DND-41 (cell line): ENCODE results near the gene HSPA1B.

Experiments
- EZH2 ChIP-seq: IDR thresholded peaks from 3 replicates; pipeline ENCODE4 v1.6.1; 2012; ENCODE audit warnings: borderline replicate concordance, low read depth, mild to moderate bottlenecking, moderate library complexity, low read length, inconsistent platforms; ENCODE audit not compliant: severe bottlenecking
- TF ChIP-seq, protein P1 (sequence below): IDR thresholded peaks from 2 replicates; pipeline ENCODE4 v1.5.1; 2012; ENCODE audit warnings: borderline replicate concordance, low read length, moderate library complexity, mild to moderate bottlenecking; ENCODE audit not compliant: poor library complexity, severe bottlenecking; ENCODE audit errors: extremely low read depth

DNA sequence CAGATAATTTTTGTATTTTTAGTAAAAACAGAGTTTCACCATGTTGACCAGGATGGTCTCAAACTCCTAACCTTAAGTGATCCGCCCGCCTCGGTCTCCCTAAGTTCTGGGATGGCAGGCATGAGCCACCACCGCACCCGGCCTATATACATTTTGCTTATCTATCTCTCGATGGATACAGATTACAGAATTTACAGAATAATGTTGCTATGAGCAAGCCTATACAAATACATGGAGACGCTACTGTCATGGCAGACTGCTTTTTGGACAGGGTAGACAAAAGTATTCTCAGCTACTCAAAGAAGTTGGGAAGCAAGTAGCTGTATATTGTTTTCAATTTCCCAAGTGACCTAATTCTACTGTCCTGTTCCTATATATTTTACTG, 14.1 kb upstream of the HSPA1B start:
- no peak for TF ChIP-seq EZH2
- TF ChIP-seq, protein P1, sequence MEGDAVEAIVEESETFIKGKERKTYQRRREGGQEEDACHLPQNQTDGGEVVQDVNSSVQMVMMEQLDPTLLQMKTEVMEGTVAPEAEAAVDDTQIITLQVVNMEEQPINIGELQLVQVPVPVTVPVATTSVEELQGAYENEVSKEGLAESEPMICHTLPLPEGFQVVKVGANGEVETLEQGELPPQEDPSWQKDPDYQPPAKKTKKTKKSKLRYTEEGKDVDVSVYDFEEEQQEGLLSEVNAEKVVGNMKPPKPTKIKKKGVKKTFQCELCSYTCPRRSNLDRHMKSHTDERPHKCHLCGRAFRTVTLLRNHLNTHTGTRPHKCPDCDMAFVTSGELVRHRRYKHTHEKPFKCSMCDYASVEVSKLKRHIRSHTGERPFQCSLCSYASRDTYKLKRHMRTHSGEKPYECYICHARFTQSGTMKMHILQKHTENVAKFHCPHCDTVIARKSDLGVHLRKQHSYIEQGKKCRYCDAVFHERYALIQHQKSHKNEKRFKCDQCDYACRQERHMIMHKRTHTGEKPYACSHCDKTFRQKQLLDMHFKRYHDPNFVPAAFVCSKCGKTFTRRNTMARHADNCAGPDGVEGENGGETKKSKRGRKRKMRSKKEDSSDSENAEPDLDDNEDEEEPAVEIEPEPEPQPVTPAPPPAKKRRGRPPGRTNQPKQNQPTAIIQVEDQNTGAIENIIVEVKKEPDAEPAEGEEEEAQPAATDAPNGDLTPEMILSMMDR = no peak
